CD4-positive, alpha-beta T cell treated with Interleukin-15 for 1 hour (primary cell): ENCODE measurements around the gene ADAMTSL1.

Experiments
- DNase-seq: peaks from one replicate; pipeline ENCODE4 v3.0.0-alpha.2; 2020

Gene ADAMTSL1

GRCh38 chr9:18825656-18826170, 351.8 kb downstream of the ADAMTSL1 start:
- no peak for DNase-seq

- no peak for DNase-seq
Measured at GRCh38 chr9:18826248-18826647, 352.3 kb downstream of the ADAMTSL1 start.

DNA sequence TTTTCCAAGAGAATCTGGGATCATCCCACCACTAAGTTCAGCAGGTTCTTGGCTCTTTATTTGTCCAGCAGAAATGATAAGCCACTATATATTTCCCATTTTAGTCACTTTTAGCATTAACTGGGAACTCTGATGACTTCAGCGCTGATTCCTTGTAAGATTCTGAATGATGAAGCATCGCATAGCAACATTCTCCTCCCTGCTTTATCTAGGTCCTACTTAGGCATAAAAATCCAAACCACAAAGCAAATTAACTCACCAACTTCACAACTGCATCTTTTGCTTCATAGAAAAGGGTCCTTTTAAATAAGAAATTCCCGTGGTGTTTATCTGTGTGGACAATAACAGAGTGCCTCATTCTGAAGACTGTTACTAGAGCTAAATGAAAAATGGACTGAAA, 355.1 kb downstream of the ADAMTSL1 start:
- no peak for DNase-seq

DNA sequence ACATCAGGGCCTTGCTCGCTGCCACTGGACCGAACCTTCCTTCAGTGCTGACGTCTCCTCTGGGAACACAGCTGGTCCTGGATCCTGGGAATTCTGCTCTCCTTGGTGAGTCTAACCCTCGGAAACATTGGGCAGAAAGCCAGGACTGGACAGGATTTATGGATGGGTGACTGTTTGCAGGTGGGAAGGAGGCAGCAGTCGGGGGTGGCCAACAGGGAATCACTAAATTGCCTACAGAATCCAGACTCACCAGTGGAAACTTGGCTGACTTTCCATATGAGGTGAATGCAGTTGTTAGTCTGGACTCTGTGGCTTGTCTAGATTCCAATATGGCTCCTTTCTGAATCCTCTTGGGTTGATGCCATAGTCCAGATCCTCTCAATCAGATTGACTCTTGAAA, 355.9 kb downstream of the ADAMTSL1 start:
- DNase-seq = no peak

- no peak for DNase-seq
Measured at GRCh38 chr9:18834740-18835361, 360.9 kb downstream of the ADAMTSL1 start.

- no peak for DNase-seq
Measured at GRCh38 chr9:18837402-18837801, 363.4 kb downstream of the ADAMTSL1 start.

- DNase-seq = no peak
Measured at GRCh38 chr9:18847576-18848275, 373.8 kb downstream of the ADAMTSL1 start.

DNA sequence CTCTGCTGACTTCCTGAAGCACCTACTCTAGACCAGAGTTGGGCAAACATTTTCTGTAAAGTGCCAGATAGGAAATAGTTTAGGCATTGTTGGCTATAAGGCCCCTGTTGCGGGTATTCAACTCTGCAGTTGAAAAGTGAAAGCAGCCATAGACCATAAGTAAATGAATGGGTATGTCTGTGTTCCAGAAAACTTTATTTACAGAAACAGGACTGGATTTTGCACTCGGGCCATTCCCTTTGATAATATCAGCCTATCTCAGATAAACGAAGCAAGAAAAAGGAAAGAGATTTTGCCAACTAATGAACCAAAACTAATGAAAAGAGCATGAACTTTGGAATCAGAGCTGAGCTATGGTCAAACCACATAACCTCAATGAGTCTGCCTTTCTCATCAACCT, 374.7 kb downstream of the ADAMTSL1 start:
- DNase-seq = no peak

GRCh38 chr9:18849270-18849669, 375.3 kb downstream of the ADAMTSL1 start:
- DNase-seq = no peak

DNA sequence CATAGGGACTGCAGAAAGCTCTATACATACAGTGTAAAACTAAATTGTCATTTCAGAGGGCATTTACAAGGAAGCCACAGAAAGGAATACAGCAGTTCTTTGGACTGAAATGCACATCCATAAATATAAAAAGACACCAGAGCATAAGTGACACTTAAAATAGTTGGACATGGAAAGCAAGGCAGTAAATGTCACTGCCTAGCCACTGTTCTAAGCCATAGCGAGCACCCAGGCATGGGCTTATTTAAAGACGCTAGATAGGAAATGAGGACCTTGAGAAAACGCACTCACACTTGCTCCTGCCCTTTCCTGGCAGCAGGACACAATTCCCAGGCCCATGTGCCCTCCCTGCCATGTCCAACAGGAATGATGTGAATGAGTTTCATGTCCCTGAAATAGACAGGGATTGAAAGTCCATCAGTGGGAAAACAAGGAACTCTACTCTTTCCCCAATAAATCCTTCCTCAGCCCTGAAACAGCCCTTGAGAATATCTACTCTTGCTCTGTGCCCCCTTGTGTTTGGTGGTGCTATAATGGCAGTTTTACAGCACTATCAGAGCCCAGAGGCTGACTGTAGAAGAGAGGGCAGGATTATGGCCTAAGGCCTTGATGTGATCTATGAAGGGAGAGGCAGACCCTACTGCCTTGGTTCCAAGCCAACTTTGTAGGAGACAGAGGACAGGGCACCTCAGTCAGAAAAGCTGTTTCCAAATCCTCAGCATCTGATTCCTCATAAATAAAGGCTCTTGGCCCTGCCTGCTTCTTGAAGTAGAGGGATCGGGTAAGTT, 376.1 kb downstream of the ADAMTSL1 start:
- no peak for DNase-seq

GRCh38 chr9:18851069-18851795, 377.3 kb downstream of the ADAMTSL1 start:
- no peak for DNase-seq

DNA sequence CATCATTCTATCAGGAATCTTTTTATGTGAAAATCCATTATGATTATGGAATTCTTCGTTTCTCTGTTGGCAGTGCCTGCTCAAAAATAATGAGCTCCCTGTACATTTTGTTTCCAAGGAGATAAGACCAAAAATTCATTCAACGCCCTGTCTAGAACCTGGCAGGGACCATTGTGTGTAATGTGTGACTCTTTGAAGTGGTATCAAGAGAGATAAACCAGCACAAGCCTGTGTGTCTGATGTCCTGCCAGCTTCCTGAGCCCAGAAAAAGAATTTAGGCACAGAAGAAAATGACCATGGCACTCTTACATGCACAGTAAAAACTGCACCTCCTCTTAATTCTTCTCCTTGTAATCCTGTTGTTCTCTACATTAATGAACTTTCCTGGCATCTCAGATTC, 381.7 kb downstream of the ADAMTSL1 start:
- no peak for DNase-seq

DNA sequence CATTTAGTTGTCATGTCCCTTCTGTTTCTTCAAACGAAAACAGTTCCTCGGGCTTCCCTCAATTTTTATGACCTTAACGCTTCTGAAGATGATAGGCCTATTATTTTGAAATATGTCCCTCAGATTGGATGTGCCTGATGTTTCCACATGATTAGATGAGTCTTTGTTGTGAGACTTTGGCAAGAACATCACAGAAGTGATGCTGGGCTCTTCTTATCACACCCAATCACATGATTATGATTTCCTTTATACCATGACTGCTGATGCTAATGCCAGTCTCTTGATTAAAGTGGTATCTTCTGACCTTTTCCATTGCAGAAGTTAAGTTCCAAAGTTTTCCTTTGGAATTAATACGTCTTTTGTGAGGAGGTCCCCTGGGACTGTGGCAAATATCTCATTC, 383.4 kb downstream of the ADAMTSL1 start:
- DNase-seq = no peak

GRCh38 chr9:18857769-18858168, 383.8 kb downstream of the ADAMTSL1 start:
- no peak for DNase-seq

DNA sequence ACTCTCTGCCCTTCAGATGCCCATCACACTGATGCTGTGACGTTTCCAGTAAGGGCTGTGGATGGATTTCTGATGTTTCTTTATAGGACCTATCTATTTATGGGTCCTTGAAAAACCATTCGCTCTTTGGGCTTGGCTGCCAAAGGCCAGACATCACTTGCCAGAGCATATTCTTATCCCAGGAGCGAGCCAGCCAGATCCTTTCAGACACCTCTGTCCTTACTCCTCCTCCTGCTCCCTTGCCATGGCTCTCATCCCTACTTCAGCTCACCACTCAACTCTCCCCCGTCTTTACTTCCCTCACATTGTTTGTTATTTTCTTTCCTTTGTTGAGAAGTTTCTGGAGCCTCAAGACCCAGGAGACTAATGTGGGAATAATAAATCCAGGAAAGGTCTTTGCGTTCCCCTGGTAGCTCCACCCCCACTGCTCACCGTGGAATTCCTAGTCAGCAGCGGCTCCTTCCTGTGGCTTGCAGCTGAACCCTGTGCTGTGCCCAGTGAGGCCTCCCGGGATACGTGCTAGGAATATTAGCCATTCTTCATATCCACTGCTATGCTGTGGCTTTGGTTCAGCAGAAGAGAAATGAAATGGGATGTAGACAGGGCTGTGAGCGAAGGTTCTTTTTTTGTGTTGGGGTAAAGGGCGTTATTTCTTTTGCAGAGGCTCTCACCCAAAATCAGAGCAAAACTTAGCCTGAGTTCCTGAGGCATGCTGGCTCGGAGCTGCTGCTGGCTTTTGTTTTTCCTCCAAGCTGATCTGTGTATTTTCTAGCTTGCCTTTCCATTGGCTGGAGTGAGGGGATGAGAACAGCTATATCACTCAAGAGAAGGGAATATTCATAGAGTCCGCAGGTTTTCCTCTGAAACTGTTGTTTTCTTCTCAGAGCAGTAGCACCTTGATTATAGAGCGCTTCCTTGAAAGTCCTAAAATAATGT, 387.9 kb downstream of the ADAMTSL1 start:
- no peak for DNase-seq

DNA sequence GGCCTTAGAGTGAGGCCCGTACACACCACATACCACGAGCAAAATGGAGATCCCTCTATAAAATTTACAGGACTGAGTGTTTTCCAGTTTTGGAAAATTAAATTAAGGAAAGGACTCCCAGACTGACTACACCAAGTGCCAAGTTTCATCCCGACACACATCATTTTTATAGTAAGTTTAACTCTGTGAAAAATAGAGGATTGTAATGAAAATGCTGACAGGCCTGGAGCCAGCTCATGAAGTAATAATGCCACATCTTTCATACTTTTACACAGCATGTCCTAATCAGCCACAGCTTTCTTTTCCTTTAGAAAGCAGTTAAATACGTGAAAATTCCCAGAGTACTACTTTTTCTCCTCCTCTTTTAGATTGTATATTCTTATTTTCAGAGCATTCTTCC, 389.8 kb downstream of the ADAMTSL1 start:
- DNase-seq = no peak

DNA sequence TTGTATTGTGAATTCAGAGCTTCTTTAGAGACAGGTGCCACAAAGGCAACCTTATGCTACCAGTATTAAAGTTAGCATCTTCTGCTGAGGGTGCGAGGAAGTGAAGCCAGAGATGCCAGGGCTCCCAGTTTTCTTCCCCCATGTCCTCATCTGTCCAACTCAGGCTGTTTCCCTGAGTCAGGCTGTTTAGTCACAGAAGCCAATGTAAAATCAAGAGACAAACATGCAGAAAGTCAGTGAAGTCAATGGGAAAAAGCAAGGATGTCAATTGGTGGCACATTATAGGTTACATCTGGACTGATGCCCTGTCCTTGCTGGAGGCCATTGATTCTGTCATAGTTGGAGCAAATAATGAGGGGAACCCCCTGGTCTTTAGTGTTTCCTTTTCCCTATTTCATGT, 390.6 kb downstream of the ADAMTSL1 start:
- DNase-seq = no peak

GRCh38 chr9:18865542-18865941, 391.6 kb downstream of the ADAMTSL1 start:
- no peak for DNase-seq

GRCh38 chr9:18866121-18866831, 392.3 kb downstream of the ADAMTSL1 start:
- no peak for DNase-seq

DNA sequence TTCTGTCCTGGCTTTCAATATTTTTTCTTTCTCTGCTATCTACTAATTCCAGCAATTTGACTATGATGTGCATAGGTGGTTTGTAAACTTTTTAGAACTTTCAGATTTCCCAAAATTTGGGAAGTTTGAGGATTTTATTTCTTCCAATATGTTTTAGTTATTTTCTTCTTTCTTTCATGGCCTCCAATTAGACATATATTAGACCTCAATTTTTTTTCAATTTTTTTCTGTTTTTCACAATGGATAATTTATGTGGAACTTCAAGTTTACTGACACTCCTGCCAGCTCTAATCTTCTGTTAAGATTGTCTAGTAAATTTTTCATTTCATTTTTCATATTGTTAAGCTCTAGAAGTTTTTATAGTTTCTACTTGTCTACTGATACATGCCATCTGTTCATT, 395.8 kb downstream of the ADAMTSL1 start:
- DNase-seq = no peak

DNA sequence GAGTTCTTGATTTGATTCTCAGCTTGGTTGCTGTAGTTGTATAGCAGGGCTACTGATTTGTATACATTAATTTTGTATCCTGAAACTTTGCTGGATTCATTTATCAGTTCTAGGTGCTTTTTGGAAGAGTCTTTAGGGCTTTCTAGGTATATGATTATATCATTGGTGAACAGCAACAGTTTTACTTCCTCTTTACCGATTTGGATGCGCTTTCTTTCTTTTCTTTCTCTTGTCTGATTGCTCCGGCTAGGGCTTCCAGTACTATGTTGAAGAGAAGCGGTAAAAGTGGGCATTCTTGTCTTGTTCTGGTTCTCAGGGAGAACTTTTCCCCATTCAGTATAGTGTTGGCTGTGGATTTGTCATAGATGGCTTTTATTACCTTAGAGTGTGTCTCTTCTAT, 400.1 kb downstream of the ADAMTSL1 start:
- DNase-seq = no peak
